ENCODE data around the gene GPR160.

GPR160 gene

DNA sequence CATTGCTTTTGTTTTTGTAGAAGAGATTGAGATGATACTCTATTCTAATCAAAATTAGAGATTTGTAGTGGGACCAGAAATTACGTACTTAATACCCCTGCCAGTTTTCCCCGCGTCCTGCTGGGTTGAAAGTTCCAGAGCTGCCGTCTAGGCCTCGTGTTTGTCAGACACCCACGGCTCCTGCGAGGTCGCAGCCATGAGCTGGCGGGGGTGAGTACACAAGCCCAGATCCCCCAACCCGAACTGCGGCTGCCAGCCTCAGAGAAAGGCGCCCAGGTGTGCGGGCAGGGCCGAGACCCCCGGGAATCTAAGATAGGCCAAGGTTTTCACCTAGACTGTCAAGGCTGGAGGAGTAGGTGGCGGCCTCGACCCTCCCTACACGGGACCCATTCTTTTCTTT, 26.3 kb downstream of the GPR160 start:
- no peak for DNase-seq (ENCODE audit: low read depth in 2 of 2)

- no peak for DNase-seq (ENCODE audit: low read depth in 2 of 2)
Observed at GRCh38 chr3:170075441-170076091, 37.8 kb downstream of the GPR160 start.

GRCh38 chr3:170076715-170077238, 39.0 kb downstream of the GPR160 start:
- no peak for DNase-seq (ENCODE audit: low read depth in 2 of 2)

GRCh38 chr3:170077361-170077760, 39.6 kb downstream of the GPR160 start:
- DNase-seq (ENCODE audit: low read depth in 2 of 2) = no peak

GRCh38 chr3:170078620-170079281, 41.0 kb downstream of the GPR160 start:
- no peak for DNase-seq (ENCODE audit: low read depth in 2 of 2)

DNA sequence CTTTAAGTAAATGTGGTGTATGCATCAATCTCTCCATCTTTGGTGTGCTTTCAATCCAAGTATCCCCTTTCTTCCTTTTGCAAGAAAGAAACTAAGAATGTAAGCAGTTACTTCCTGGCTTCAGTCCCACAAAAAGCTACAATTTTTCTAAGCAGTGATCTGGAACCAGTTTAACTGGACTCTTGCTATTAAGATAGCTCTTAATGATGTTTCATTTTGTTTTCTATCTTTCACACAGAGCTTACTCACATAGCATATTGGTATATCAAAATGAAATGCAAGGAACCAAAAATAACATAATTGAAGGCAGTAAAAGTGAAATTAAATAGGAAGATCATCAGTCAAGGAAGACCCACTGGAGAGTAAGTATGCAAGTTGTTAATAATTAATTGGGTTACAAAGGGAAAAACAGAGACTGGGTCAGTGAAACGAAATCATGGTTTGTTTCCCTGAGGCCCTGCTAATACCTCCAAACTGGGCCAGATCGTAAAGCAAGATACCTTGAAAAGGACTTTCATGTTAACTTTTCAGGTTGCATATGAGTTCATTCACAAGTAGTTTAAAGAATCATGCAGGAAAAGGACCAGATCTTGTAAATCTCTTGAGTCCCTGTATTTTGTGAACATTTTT, 41.9 kb downstream of the GPR160 start:
- DNase-seq (ENCODE audit: low read depth in 2 of 2) = no peak

DNA sequence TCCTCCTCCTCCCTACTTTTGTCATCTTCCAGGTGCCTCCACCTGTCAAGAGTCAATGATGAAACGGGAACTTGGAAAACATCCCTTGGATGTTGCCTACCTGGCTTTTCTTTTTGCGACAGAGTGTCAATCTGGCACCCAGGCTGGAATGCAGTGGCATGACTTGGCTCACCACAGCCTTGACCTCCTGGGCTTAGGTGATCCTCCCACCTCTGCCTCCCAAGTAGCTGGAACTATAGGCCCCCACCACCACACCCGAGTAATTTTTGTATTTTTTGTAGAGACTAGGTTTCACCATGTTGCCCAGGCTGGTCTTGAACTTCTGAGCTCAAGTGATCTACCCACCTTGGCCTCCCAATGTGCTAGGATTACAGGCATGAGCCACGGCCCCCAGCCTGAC, 42.8 kb downstream of the GPR160 start:
- DNase-seq (ENCODE audit: low read depth in 2 of 2) = no peak

DNA sequence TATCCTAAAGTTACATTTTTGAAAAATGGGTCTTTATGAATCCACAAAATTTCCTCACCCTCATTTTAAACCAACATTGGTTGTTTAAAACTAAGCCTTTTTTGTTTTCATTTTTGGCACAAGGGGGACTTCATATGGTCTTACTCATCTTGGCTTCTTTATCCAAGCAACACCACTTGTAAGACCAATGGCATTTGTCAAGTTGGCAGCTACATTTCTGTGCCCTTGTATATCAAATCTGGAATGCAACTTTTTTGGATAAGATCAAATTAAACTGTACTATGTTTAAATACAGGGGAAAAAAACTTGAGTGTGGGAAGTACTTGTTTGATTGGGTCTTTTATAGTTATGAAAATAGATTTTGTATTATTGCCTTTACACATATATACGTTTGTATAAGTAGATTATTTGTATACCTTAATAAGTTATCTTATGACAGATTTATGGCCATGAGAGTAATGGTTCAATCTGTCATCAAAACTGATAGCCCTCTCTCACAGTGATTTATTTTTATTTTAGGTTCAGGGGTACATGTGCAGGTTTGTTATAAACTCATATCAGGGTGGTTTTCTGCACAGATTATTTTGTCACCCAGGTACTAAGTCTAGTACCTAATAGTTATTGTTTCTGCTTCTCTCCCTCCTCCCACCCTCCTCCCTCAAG, 43.4 kb downstream of the GPR160 start:
- DNase-seq (ENCODE audit: low read depth in 2 of 2) = no peak

DNA sequence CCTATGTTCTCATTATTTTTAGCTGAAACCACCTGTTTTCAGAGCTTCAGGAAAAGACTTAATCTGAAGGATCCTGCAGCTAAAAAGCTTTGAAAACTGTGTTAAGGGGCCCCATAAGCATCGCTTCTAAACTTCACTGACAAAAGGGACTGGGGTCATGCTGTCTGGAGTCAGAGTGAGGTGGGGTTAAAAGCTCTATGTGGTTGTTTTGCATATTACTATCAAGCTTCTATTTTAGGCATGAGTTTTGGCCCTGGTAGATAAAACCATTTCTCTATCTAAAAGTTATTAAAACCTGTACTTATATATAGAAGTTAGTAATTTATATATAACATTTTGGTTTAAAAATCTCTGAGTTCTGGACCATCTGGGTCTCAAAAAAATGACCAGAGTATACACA, 45.5 kb downstream of the GPR160 start:
- DNase-seq (ENCODE audit: low read depth in 2 of 2) = no peak

- no peak for DNase-seq (ENCODE audit: low read depth in 2 of 2)
Observed at GRCh38 chr3:170085396-170085795, 47.6 kb downstream of the GPR160 start.

- DNase-seq (ENCODE audit: low read depth in 2 of 2) = no peak
Observed at GRCh38 chr3:170089862-170090600, 52.2 kb downstream of the GPR160 start.

DNA sequence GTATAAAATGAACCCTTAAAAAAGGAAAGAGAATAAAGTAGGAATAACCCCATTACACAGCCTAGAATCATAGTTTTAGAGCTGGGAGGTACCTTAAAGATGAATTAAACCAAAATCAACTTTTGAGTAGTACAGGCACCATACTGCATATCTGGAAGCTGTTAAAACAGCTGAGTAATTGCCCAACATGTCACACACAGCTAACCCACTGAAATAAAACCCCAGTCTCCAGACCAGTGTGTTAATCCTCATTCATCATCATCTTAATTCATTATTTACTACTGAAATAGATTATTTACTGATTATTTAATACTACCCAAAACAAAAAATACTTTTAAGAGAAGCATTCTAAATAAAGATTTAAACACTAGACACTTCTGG, 52.8 kb downstream of the GPR160 start:
- no peak for DNase-seq (ENCODE audit: low read depth in 2 of 2)

DNA sequence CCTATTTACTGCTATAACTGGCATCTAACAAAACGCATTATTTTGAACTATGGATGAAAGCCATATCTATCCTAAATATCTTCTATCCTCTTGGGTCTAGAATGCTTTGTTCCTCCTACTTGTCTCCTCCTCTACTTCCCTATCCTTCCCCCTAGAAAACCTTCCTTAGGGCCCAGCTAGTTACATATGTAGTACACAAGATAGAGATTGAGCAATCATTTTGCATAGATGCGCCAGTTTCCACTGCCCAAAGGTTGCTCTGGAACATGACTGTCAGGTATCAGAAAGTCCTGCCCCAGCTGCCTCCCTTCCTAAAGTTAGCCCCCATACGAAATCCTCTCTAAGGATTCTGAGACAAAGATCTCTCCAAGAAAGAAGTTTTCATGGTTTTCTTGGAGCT, 55.1 kb downstream of the GPR160 start:
- DNase-seq (ENCODE audit: low read depth in 2 of 2) = no peak

DNA sequence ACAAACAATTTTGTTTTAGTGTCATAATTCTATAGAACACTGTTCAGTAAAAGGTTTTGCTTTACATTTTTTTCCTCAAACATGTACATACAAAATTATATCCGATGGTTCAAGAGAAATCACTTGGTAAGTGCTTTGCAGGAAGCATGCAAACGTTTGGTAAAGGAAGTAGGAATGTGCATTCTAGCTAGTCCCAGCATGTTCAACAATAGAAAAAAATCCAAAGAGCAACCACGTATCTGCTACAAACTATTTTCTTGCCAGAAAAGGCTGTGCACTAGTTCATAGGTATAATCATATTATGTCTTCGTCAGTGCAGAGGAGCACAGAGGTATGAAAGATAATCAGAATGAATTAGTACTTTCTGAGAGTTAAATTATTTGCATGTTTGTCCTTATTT, 58.0 kb downstream of the GPR160 start:
- DNase-seq (ENCODE audit: low read depth in 2 of 2) = no peak

DNA sequence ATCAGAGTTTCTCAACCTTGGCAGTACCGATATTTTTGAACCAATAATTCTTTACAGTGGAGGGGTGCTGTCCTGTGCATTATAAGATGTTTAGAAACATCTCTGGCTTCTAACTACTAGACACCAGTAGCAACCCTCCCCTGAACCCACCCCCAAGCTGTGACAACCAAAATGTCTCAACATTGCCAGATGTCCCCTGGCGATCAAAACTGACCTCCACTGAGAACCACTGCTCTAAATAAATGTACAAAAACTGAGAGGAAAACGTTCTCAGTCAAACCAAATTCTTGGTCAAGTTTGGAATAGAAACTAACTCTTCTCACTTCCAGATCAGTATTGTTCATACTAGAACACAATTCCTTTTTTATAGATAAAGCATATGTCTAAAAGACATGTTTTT, 58.5 kb downstream of the GPR160 start:
- DNase-seq (ENCODE audit: low read depth in 2 of 2) = no peak

GRCh38 chr3:170098753-170099152, 61.0 kb downstream of the GPR160 start:
- no peak for DNase-seq (ENCODE audit: low read depth in 2 of 2)

DNA sequence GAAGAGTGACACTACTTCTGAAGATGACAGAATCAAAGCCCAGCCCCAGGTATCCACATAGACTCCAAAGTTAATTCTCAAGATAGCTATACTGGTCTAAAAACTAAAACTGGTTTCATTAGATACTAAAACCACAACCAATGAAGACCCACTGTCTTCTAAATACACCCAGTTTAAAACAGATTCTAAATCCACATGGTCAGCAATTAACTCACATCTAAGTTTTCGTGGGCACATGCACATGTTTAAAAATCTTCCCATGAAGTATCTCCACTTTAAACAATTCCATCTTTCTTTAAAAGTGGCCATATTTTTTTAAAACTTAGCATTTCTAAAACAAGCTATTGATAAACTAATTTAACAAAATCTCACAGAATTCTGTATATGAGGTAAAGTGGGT, 63.1 kb downstream of the GPR160 start:
- no peak for DNase-seq (ENCODE audit: low read depth in 2 of 2)

- no peak for DNase-seq (ENCODE audit: low read depth in 2 of 2)
Observed at GRCh38 chr3:170102431-170102830, 64.6 kb downstream of the GPR160 start.

- no peak for DNase-seq (ENCODE audit: low read depth in 2 of 2)
Observed at GRCh38 chr3:170107941-170108340, 70.1 kb downstream of the GPR160 start.

DNA sequence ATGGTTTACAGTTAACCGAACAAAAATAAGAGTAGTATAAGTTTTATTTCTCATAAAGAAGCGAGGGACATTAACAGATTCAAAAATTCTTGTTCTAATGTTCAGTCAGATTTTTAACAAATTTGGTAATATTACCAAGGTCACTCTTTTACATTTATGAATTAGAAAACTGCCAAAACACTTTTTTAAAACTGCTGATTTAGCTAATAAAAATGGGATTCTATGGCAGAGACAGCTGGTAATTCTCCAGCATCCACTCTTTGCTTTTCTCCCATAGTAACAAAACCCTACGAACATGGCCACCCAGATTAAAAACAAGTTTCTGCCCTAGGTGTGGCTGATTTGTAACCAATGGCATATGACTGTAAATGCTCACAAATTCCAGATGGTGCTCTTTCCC, 71.2 kb downstream of the GPR160 start:
- DNase-seq (ENCODE audit: low read depth in 2 of 2) = no peak

DNA sequence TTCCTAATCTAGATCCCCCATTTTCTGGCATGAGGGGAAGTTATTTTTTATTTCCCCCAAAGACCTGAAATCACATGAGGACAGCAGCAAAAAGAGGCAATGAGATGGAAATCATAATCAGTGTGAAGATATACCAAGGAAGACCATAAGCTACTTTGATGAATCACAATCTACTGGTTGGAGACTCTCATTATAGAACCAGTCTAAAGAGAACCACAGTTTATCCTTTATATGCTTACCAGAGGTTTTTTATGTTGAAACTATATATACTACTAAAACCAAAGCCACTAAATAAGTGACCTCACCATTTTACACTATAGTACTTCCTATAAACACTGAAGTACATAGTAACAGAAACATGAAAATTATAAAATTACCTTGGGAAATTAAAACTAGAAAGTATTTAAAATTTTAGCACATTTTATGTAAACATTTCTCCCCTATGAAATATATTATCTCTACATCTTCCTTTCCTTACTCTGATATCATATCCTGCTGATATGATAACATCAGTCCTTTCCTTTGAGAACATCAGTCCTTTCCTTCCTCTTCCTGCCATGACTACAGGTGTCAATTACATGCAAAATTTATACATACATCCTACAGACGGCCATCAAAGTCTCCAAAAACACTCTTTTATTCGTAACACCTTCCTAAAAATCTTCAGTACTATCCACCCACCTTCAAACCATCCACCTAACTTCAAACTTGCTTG, 71.9 kb downstream of the GPR160 start:
- no peak for DNase-seq (ENCODE audit: low read depth in 2 of 2)

All from stimulated activated CD8-positive, alpha-beta memory T cell treated with anti-CD3 and anti-CD28 coated beads, Interleukin-2, amount 100 ng/mL, for 1 hour (primary cell).